IMR-90 (cell line): ENCODE results near the gene MEGF6. TPM values are rescaled to one million over a fixed set of nuclear protein-coding genes. Genes with fewer than 3 reads are reported as not detected.

ENCODE experiments used
- ATAC-seq: fragments of 200-7000 bp; cut with Tn5 transposase; 2 replicates; pipeline ENCODE4 v1.9.1; 2020; ENCODE audit warnings: low read depth, mild to moderate bottlenecking, moderate library complexity
- BruUV-seq: library from RNA; stranded (reverse); fragments of 400-500 nt; replicated peaks from 2 replicates; lab custom pipeline; 2021; lab: Mats Ljungman, UMichigan
- CTCF ChIA-PET: fragments of 300-600 bp; formaldehyde crosslinking; extraction: SDS; loops from one replicate; lab custom pipeline; 2021; ENCODE audit warnings: antibody characterized with exemption; lab: Yijun Ruan, JAX
- POLR2A ChIA-PET: fragments of 300-600 bp; sonication (Branson Sonifier 250); formaldehyde crosslinking; loops from one replicate; lab custom pipeline; 2022; ENCODE audit warnings: antibody characterized with exemption; ENCODE audit not compliant: unreplicated experiment; lab: Charles Lee
- DNase-seq: peaks from one replicate; pipeline ENCODE4 v3.0.0; 2013
- H2AFZ ChIP-seq: replicated peaks from 2 replicates; pipeline ENCODE3; 2013; ENCODE audit warnings: low read length, mild to moderate bottlenecking; ENCODE audit not compliant: poor library complexity
- H2AK5ac ChIP-seq: 2 replicates; pipeline ENCODE4 v1.6.1; 2013; ENCODE audit warnings: low read depth, low read length, inconsistent platforms
- H2AK9ac ChIP-seq: replicated peaks from 2 replicates; pipeline ENCODE3; 2013; ENCODE audit warnings: mild to moderate bottlenecking, low read depth, low read length, moderate library complexity; ENCODE audit not compliant: poor library complexity
- H2BK120ac ChIP-seq: 2 replicates; pipeline ENCODE4 v1.6.1; 2013; ENCODE audit warnings: low read depth, low read length, inconsistent platforms
- H2BK15ac ChIP-seq: 3 replicates; pipeline ENCODE4 v1.6.1; 2013; ENCODE audit warnings: low read depth, low read length, inconsistent platforms
- H2BK20ac ChIP-seq: 2 replicates; pipeline ENCODE4 v1.6.1; 2013; ENCODE audit warnings: low read depth, mild to moderate bottlenecking, inconsistent platforms, low read length, moderate library complexity
- H2BK5ac ChIP-seq: 2 replicates; pipeline ENCODE4 v1.6.1; 2013; ENCODE audit warnings: mild to moderate bottlenecking, low read depth, low read length, inconsistent platforms; ENCODE audit not compliant: poor library complexity, severe bottlenecking
- H3K14ac ChIP-seq: replicated peaks from 2 replicates; pipeline ENCODE4 v1.6.1; 2013; ENCODE audit warnings: low read depth, low read length, inconsistent platforms
- H3K18ac ChIP-seq: 2 replicates; pipeline ENCODE4 v1.6.1; 2013; ENCODE audit warnings: low read depth, low read length, control low read depth
- H3K23ac ChIP-seq: 2 replicates; pipeline ENCODE4 v1.6.1; 2013; ENCODE audit warnings: low read depth, low read length, inconsistent platforms
- H3K27ac ChIP-seq: 2 replicates; pipeline ENCODE4 v1.5.1; 2013; ENCODE audit warnings: mild to moderate bottlenecking, control low read depth, low read length; ENCODE audit not compliant: insufficient read depth
- H3K27me3 ChIP-seq: 2 replicates; pipeline ENCODE4 v1.6.1; 2013; ENCODE audit warnings: low read length; ENCODE audit not compliant: control insufficient read depth, insufficient read depth
- H3K36me3 ChIP-seq: 2 replicates; pipeline ENCODE4 v1.6.1; 2013; ENCODE audit warnings: low read length, mixed read lengths; ENCODE audit not compliant: control insufficient read depth, insufficient read depth
- H3K4ac ChIP-seq: 2 replicates; pipeline ENCODE4 v1.6.1; 2013; ENCODE audit warnings: low read depth, low read length, inconsistent platforms
- H3K4me1 ChIP-seq: 2 replicates; pipeline ENCODE4 v1.6.1; 2013; ENCODE audit warnings: low read length, mixed read lengths; ENCODE audit not compliant: control insufficient read depth, insufficient read depth
- H3K4me2 ChIP-seq: 2 replicates; pipeline ENCODE4 v1.6.1; 2013; ENCODE audit warnings: low read depth, mild to moderate bottlenecking, control low read depth, low read length, moderate library complexity
- H3K4me3 ChIP-seq: 2 replicates; pipeline ENCODE4 v1.5.1; 2013; ENCODE audit warnings: low read depth, mild to moderate bottlenecking, control low read depth, low read length, moderate library complexity; ENCODE audit not compliant: insufficient read depth
- H3K56ac ChIP-seq: 2 replicates; pipeline ENCODE4 v1.6.1; 2013; ENCODE audit warnings: low read length, inconsistent platforms; ENCODE audit not compliant: insufficient read depth; ENCODE audit errors: extremely low read depth
- H3K79me1 ChIP-seq, 2 experiments: 2 replicates each; pipeline ENCODE4 v1.6.1; 2013; ENCODE audit warnings: low read length in 2 of 2, inconsistent platforms in 1 of 2, low read depth in 1 of 2
- H3K9ac ChIP-seq: 2 replicates; pipeline ENCODE4 v1.6.1; 2013; ENCODE audit warnings: low read depth, low read length, control low read depth
- H3K9me1 ChIP-seq: 2 replicates; pipeline ENCODE4 v1.6.1; 2013; ENCODE audit warnings: low read length, inconsistent platforms; ENCODE audit not compliant: insufficient read depth
- H3K9me3 ChIP-seq: 2 replicates; pipeline ENCODE4 v1.6.1; 2013; ENCODE audit warnings: low read length; ENCODE audit not compliant: control insufficient read depth, insufficient read depth
- H4K20me1 ChIP-seq: 2 replicates; pipeline ENCODE4 v1.6.1; 2013; ENCODE audit warnings: low read length, inconsistent platforms; ENCODE audit not compliant: insufficient read depth
- H4K5ac ChIP-seq: 2 replicates; pipeline ENCODE4 v1.6.1; 2013; ENCODE audit warnings: mild to moderate bottlenecking, low read depth, low read length, control low read depth
- H4K8ac ChIP-seq, 2 experiments: 2 replicates each; pipeline ENCODE4 v1.6.1; 2013; ENCODE audit warnings: low read depth in 2 of 2, low read length in 2 of 2, control low read depth in 1 of 2, inconsistent platforms in 1 of 2
- H4K91ac ChIP-seq: 2 replicates; pipeline ENCODE4 v1.6.1; 2013; ENCODE audit warnings: low read depth, low read length, inconsistent platforms; ENCODE audit not compliant: insufficient read depth
- FOS ChIP-seq: fragments of 150-350 bp; IDR thresholded peaks from 2 replicates; pipeline ENCODE4 v1.6.1; 2016; ENCODE audit warnings: low read depth, low read length
- POLR2A ChIP-seq: IDR thresholded peaks from 2 replicates; pipeline ENCODE4 v1.6.1; 2012; ENCODE audit warnings: mild to moderate bottlenecking, low read depth, low read length
- WGBS, 2 experiments: methylation state at CpG; one replicate each; pipeline versions ENCODE4 v1.1.5 to v1.1.7; 2013; ENCODE audit warnings: missing lambda C conversion rate in 2 of 2; ENCODE audit not compliant: insufficient read length in 1 of 2; ENCODE audit errors: extremely low coverage in 2 of 2; 5-methylcytosine and 5-hydroxymethylcytosine counted together
- dilution Hi-C: fragments of 300-500 bp; cut with HindIII; formaldehyde crosslinking; loops from one replicate; pipeline ENCODE4 v1.14.3; 2018; ENCODE audit warnings: low sequenced_read_pairs; ENCODE audit not compliant: unreplicated experiment
- in situ Hi-C: fragments of 300-500 bp; cut with MboI; formaldehyde crosslinking; loops from 3 replicates; pipeline ENCODE4 v1.14.3; 2019; ENCODE audit warnings: low sequenced_read_pairs, inconsistent platforms, mixed read lengths
- intact Hi-C: fragments of 100-400 bp; cut with micrococcal nuclease; formaldehyde crosslinking; loops from 2 replicates; pipeline ENCODE4 v1.10.0; 2022
- polyA plus RNA-seq, 3 experiments: library from polyadenylated mRNA; depleted of rRNA; stranded (reverse); fragments of >200 nt; gene quantifications; 2 replicates each; pipeline ENCODE4 v1.2.3, GENCODE V29; 2012; ENCODE audit warnings: low replicate concordance in 1 of 3
- total RNA-seq: library from RNA; depleted of rRNA; stranded (reverse); fragments of >200 nt; gene quantifications from 2 replicates; pipeline ENCODE4 v1.2.3, GENCODE V29; 2012

Gene MEGF6
- total and polyA plus RNA-seq, 2 of the 4 experiments (the other 2 are of a cell fraction), result 0.72 to 4.1 TPM

GRCh38 chr1:3481836-3482375 is 129.4 kb downstream of the MEGF6 start:
- H3K56ac ChIP-seq, result no peak overlapping the region
- no peak overlapping the region for H3K4me2 ChIP-seq
- no peak overlapping the region for H3K4ac ChIP-seq
- intact Hi-C loops (no loop called here), dilution Hi-C loops (no loop called here), in situ Hi-C loops (no loop called here)
- H2AFZ ChIP-seq, result no peak overlapping the region
- H4K91ac ChIP-seq, result no peak overlapping the region
- no peak overlapping the region for H4K5ac ChIP-seq
- peaks cover 2% of the 10 kb centered on the region; the same call in 1 of the 2 replicates for H3K27me3 ChIP-seq
- no peak overlapping the region for H2AK9ac ChIP-seq
- H2AK5ac ChIP-seq, result no peak overlapping the region
- DNase-seq, result no peak
- no peaks in the 10 kb centered on the region for H3K79me1 ChIP-seq
- no peak for ATAC-seq
- WGBS, 2 experiments, result 64% methylated on average over 9 of the region's 20 CpGs; no CpG with 5 or more reads in 1 of the 2 experiments
- no peak overlapping the region for H2BK15ac ChIP-seq
- no peaks in the 10 kb centered on the region; the same call in 1 of the 2 replicates for H4K20me1 ChIP-seq
- no peak overlapping the region for H2BK120ac ChIP-seq
- no peak overlapping the region for H3K27ac ChIP-seq
- ChIA-PET POLR2A (no interaction called here), CTCF (interaction anchor here (1.2 kb wide), 1 partner anchor 29 kb away, joined by 6 read pairs; no protein-coding TSS in a partner anchor)
- no peaks in the 10 kb centered on the region for H3K36me3 ChIP-seq
- no peak overlapping the region for H3K14ac ChIP-seq
- H2BK20ac ChIP-seq, result no peak overlapping the region
- no peaks in the 10 kb centered on the region for H3K9me1 ChIP-seq
- H3K4me1 ChIP-seq, result no peaks in the 10 kb centered on the region
- H3K4me3 ChIP-seq, result no peak overlapping the region
- no peak overlapping the region for H3K18ac ChIP-seq
- no peaks in the 10 kb centered on the region for H3K9me3 ChIP-seq
- no peak overlapping the region for H3K9ac ChIP-seq
- H3K23ac ChIP-seq, result no peak overlapping the region
- TF ChIP-seq FOS (no peak), POLR2A (no peak)
- no peak overlapping the region for H4K8ac ChIP-seq
- no TSS peak for BruUV-seq
- no peak overlapping the region for H2BK5ac ChIP-seq
